ENCODE data around the gene C14orf93. TPM values are rescaled to one million over a fixed set of nuclear protein-coding genes. Genes with fewer than 3 reads are reported as not detected.

Gene C14orf93
- total RNA-seq, 3 donors from 2014 or later, result 10.8 to 24.1 (median 19.4) TPM

GRCh38 chr14:23009483-23009938, 432 bp downstream of the C14orf93 start:
- peak overlapping the region; percentile 32 to 90 for H3K27ac ChIP-seq
- DNase-seq (ENCODE audit: low spot score in 2 of 2), result no peak
- peak overlapping the region; percentile 47 to 78 (median 56) for H3K4me3 ChIP-seq
- TF ChIP-seq POLR2A (IDR thresholded peaks at IDR 0.05) (no peak), POLR2AphosphoS5 (IDR thresholded peaks at IDR 0.05) (peak in 1 of 3 donors; percentile 1)
- TF ChIP-seq, protein P1, sequence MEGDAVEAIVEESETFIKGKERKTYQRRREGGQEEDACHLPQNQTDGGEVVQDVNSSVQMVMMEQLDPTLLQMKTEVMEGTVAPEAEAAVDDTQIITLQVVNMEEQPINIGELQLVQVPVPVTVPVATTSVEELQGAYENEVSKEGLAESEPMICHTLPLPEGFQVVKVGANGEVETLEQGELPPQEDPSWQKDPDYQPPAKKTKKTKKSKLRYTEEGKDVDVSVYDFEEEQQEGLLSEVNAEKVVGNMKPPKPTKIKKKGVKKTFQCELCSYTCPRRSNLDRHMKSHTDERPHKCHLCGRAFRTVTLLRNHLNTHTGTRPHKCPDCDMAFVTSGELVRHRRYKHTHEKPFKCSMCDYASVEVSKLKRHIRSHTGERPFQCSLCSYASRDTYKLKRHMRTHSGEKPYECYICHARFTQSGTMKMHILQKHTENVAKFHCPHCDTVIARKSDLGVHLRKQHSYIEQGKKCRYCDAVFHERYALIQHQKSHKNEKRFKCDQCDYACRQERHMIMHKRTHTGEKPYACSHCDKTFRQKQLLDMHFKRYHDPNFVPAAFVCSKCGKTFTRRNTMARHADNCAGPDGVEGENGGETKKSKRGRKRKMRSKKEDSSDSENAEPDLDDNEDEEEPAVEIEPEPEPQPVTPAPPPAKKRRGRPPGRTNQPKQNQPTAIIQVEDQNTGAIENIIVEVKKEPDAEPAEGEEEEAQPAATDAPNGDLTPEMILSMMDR (IDR thresholded peaks at IDR 0.05), result no peak
- peaks cover 0 to 5% of the 10 kb centered on the region in 2 donors for H3K4me1 ChIP-seq
- intact Hi-C loops (cut with DNase I; ENCODE audit: low total_unique reads), result no loop called here
- no peaks in the 10 kb centered on the region for H3K27me3 ChIP-seq
- no peaks in the 10 kb centered on the region for H3K36me3 ChIP-seq
- H3K9me3 ChIP-seq, result no peaks in the 10 kb centered on the region

GRCh38 chr14:23008831-23009230, 1.1 kb downstream of the C14orf93 start:
- TF ChIP-seq POLR2A (IDR thresholded peaks at IDR 0.05), result no peak
- TF ChIP-seq, protein P1 (IDR thresholded peaks at IDR 0.05), result no peak
- Histone ChIP-seq H3K36me3 (no peaks in the 10 kb centered on the region), H3K9me3 (no peaks in the 10 kb centered on the region), H3K27ac (no peak overlapping the region), H3K27me3 (no peaks in the 10 kb centered on the region), H3K4me1 (peaks cover 0 to 5% of the 10 kb centered on the region in 2 donors), H3K4me3 (no peak overlapping the region)
- DNase-seq (ENCODE audit: low spot score in 2 of 2), result no peak
- intact Hi-C loops (cut with DNase I; ENCODE audit: low total_unique reads), result no loop called here

DNA sequence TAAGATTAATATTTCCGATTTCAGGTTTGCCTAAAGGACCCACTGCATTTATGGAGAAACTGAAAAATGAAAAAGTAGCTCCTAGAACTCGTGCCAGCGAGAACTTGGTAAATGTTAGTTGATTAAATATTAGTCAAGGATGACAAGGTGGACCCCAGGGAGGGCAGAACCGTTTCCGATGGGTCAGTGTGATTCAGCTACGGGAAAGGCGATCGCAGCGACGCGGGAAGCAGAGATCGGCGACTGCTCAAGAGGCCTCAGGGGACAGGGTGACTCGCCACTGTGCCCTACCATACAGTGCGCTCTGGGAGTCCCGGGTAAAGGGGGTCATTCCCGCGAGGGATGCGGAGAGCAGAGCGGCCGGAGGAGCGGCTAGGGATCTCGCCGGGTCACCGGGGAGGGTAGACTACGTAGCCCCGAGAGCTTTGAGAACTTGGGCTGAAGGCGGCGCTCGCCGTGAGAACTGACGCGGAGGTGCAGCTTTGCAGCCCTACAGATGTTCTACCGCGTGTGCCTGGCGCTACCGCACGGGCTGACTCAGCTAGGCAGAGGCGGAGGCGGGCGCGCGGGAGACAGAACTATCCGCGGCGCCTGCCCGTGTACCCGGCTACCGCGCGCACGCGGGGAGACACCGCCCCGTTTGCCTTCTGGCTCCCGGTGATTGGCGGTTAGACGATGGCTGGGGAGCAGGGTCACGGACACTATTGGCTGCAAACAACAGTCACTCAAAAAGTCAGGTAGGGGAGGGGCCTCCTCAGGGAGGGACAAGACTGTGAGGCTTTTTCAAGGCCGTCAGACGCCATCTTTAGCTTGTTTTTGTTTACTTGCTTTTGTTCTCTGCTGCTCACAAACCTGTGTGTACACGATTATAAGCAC, 3.2 kb downstream of the C14orf93 start:
- Histone ChIP-seq H3K27me3 (no peaks in the 10 kb centered on the region), H3K4me1 (peaks cover 0 to 5% of the 10 kb centered on the region in 2 donors), H3K4me3 (peak overlapping the region; percentile 58 to 83 (median 61)), H3K36me3 (no peaks in the 10 kb centered on the region), H3K9me3 (no peaks in the 10 kb centered on the region), H3K27ac (peak overlapping the region; percentile 81 to 94)
- TF ChIP-seq POLR2AphosphoS5 (IDR thresholded peaks at IDR 0.05), result peak; percentile 75 to 94 (median 92)
- TF ChIP-seq, protein P1 (IDR thresholded peaks at IDR 0.05), result no peak
- peak; percentile 70 for TF ChIP-seq POLR2A (IDR thresholded peaks at IDR 0.05)
- DNase-seq (ENCODE audit: low spot score in 2 of 2), result peak; percentile 95 to 97
- intact Hi-C loops (cut with DNase I; ENCODE audit: low total_unique reads), result no loop called here

DNA sequence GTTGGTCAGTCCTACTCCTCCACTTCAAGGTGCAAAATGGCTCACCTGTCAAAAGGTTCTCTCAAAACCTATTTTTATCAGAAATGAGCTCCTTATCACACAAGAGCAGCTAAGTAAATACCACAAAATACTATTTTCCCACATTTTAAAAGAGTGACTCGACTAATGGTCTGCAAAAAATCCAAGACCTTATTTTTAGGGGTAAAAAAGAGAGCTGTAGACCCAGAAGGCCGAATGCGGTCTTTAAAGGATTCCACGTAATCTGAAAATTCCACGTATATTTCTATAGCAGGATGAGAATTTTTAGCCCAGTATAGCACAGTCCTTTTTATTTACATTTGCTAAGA, 3.8 kb downstream of the C14orf93 start:
- peak overlapping the region; percentile 58 to 83 (median 61) for H3K4me3 ChIP-seq
- H3K27ac ChIP-seq, result peak overlapping the region; percentile 81 to 94
- no peaks in the 10 kb centered on the region for H3K27me3 ChIP-seq
- intact Hi-C loops (cut with DNase I; ENCODE audit: low total_unique reads), result no loop called here
- peaks cover 0 to 5% of the 10 kb centered on the region in 2 donors for H3K4me1 ChIP-seq
- no peaks in the 10 kb centered on the region for H3K36me3 ChIP-seq
- TF ChIP-seq POLR2AphosphoS5 (IDR thresholded peaks at IDR 0.05) (no peak), POLR2A (IDR thresholded peaks at IDR 0.05) (no peak)
- TF ChIP-seq, protein P1 (IDR thresholded peaks at IDR 0.05), result no peak
- DNase-seq (ENCODE audit: low spot score in 2 of 2), result no peak
- no peaks in the 10 kb centered on the region for H3K9me3 ChIP-seq

All from breast epithelium (tissue), 4 donors.